Measurements from ENCODE around the gene GRWD1.
A peak's percentile ranks its signal among the peaks of the same experiment; 100 is the strongest.

The GRWD1 gene

GRCh38 chr19:48400018-48400742, 45.6 kb upstream of the GRWD1 start:
- peak overlapping the region; percentile 45 for H3K4me3 ChIP-seq (ENCODE audit: low read depth, low read length, poor library complexity, severe bottlenecking)
- H3K9me3 ChIP-seq (ENCODE audit: low read length), result no peaks in the 10 kb centered on the region
- H3K4me2 ChIP-seq (ENCODE audit: low read length), result peak overlapping the region; percentile 70
- TF ChIP-seq CTCF (IDR thresholded peaks at IDR 0.05; ENCODE audit: low read length), result no peak
- no peak for TF ChIP-seq EZH2 (IDR thresholded peaks at IDR 0.05; ENCODE audit: borderline replicate concordance, low read length)
- no peaks in the 10 kb centered on the region for H3K79me2 ChIP-seq (ENCODE audit: insufficient read depth, low read length)
- peaks cover 8% of the 10 kb centered on the region; the same call in 1 of the 2 replicates for H3K27me3 ChIP-seq (ENCODE audit: insufficient read depth, low read length)
- H3F3A ChIP-seq (ENCODE audit: insufficient read depth, low read length), result 0 out of 2 replicates have a peak, but pooled peaks cover 4% of the 10 kb centered on the region
- H3K27ac ChIP-seq (ENCODE audit: low read depth, low read length, poor library complexity, severe bottlenecking), result no peak overlapping the region
- H2AFZ ChIP-seq (ENCODE audit: low read length), result no peak overlapping the region
- no peaks in the 10 kb centered on the region for H3K9me2 ChIP-seq (ENCODE audit: low read depth, low read length)
- H3K36me3 ChIP-seq (ENCODE audit: insufficient read depth, low read length), result no peaks in the 10 kb centered on the region
- H4K20me1 ChIP-seq (ENCODE audit: insufficient read depth, low read length), result no peaks in the 10 kb centered on the region
- H3K4me1 ChIP-seq (ENCODE audit: insufficient read depth, low read length, severe bottlenecking), result peaks cover 23% of the 10 kb centered on the region
- H3K9ac ChIP-seq (ENCODE audit: low read length), result no peak overlapping the region

- Histone ChIP-seq H4K20me1 (ENCODE audit: insufficient read depth, low read length) (no peaks in the 10 kb centered on the region), H3K4me1 (ENCODE audit: insufficient read depth, low read length, severe bottlenecking) (peaks cover 23% of the 10 kb centered on the region), H3K9ac (ENCODE audit: low read length) (no peak overlapping the region), H3K9me3 (ENCODE audit: low read length) (no peaks in the 10 kb centered on the region), H3K27me3 (ENCODE audit: insufficient read depth, low read length) (peaks cover 8% of the 10 kb centered on the region; the same call in 1 of the 2 replicates), H3K79me2 (ENCODE audit: insufficient read depth, low read length) (no peaks in the 10 kb centered on the region), H3K4me2 (ENCODE audit: low read length) (no peak overlapping the region), H2AFZ (ENCODE audit: low read length) (no peak overlapping the region), H3K9me2 (ENCODE audit: low read depth, low read length) (no peaks in the 10 kb centered on the region), H3K4me3 (ENCODE audit: low read depth, low read length, poor library complexity, severe bottlenecking) (no peak overlapping the region), H3K27ac (ENCODE audit: low read depth, low read length, poor library complexity, severe bottlenecking) (no peak overlapping the region), H3F3A (ENCODE audit: insufficient read depth, low read length) (0 out of 2 replicates have a peak, but pooled peaks cover 4% of the 10 kb centered on the region), H3K36me3 (ENCODE audit: insufficient read depth, low read length) (no peaks in the 10 kb centered on the region)
- TF ChIP-seq EZH2 (IDR thresholded peaks at IDR 0.05; ENCODE audit: borderline replicate concordance, low read length), result no peak
- no peak for TF ChIP-seq CTCF (IDR thresholded peaks at IDR 0.05; ENCODE audit: low read length)
These were observed 44.5 kb upstream of the GRWD1 start for GRCh38 chr19:48401287-48401686.

GRCh38 chr19:48403606-48404005, 42.2 kb upstream of the GRWD1 start:
- no peak for TF ChIP-seq CTCF (IDR thresholded peaks at IDR 0.05; ENCODE audit: low read length)
- TF ChIP-seq EZH2 (IDR thresholded peaks at IDR 0.05; ENCODE audit: borderline replicate concordance, low read length), result no peak
- no peak overlapping the region for H3K27ac ChIP-seq (ENCODE audit: low read depth, low read length, poor library complexity, severe bottlenecking)
- no peaks in the 10 kb centered on the region for H3K9me3 ChIP-seq (ENCODE audit: low read length)
- H3K4me3 ChIP-seq (ENCODE audit: low read depth, low read length, poor library complexity, severe bottlenecking), result no peak overlapping the region
- H3K36me3 ChIP-seq (ENCODE audit: insufficient read depth, low read length), result no peaks in the 10 kb centered on the region
- no peaks in the 10 kb centered on the region for H3K9me2 ChIP-seq (ENCODE audit: low read depth, low read length)
- no peaks in the 10 kb centered on the region for H3K79me2 ChIP-seq (ENCODE audit: insufficient read depth, low read length)
- no peak overlapping the region for H3K4me2 ChIP-seq (ENCODE audit: low read length)
- H2AFZ ChIP-seq (ENCODE audit: low read length), result no peak overlapping the region
- peaks cover 3% of the 10 kb centered on the region; the same call in 1 of the 2 replicates for H3K27me3 ChIP-seq (ENCODE audit: insufficient read depth, low read length)
- H3F3A ChIP-seq (ENCODE audit: insufficient read depth, low read length), result 0 out of 2 replicates have a peak, but pooled peaks cover 4% of the 10 kb centered on the region
- no peak overlapping the region for H3K9ac ChIP-seq (ENCODE audit: low read length)
- H4K20me1 ChIP-seq (ENCODE audit: insufficient read depth, low read length), result no peaks in the 10 kb centered on the region
- peaks cover 15% of the 10 kb centered on the region for H3K4me1 ChIP-seq (ENCODE audit: insufficient read depth, low read length, severe bottlenecking)
